GM21515 (cell line): ENCODE data around the gene TMEFF2.
"Not testable (repeated sequence)": the region's sequence is repeated elsewhere in the genome, so short reads cannot be mapped to it uniquely, and the experiment has no call there.

Experiments used
- ATAC-seq: cut with Tn5 transposase; IDR thresholded peaks from one replicate; pipeline ENCODE4 v1.9.1; 2021; ENCODE audit not compliant: unreplicated experiment

The TMEFF2 gene

GRCh38 chr2:192137451-192137850 is 57.3 kb downstream of the TMEFF2 start:
- ATAC-seq, result no peak

DNA sequence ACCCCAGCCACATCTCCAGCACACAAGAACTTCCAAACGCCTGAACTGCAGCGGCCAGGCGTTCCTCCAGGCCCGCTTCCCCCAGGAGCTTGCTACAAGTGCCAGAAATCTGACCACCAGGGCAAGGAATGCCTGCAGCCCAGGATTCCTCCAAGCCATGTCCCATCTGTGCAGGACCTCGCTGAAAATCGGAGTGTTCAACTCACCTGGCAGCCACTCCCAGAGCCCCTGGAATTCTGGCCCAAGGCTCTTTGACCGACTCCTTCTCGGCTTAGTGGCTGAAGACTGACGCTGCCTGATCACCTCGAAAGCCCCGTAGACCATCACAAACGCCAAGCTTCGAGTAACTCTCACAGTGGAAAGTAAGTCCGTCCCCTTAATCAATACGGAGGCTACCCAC is 62.1 kb downstream of the TMEFF2 start:
- ATAC-seq, result not testable (repeated sequence)

DNA sequence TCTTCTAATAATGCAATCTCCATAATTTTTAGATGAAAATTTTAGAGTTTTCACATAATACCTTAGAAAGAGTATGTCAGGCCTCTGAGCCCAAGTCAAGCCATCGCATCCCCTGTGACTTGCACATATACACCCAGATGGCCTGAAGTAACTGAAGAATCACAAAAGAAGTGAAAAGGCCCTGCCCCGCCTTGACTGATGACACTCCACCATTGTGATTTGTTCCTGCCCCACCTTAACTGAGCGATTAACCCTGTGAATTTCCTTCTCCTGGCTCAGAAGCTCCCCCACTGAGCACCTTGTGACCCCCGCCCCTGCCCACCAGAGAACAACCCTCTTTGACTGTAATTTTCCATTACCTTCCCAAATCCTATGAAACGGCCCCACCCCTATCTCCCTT is 64.4 kb downstream of the TMEFF2 start:
- ATAC-seq, result not testable (repeated sequence)

GRCh38 chr2:192128655-192129054 is 66.1 kb downstream of the TMEFF2 start:
- no peak for ATAC-seq

- ATAC-seq, result no peak
These were observed 67.3 kb downstream of the TMEFF2 start for GRCh38 chr2:192127434-192127833.

DNA sequence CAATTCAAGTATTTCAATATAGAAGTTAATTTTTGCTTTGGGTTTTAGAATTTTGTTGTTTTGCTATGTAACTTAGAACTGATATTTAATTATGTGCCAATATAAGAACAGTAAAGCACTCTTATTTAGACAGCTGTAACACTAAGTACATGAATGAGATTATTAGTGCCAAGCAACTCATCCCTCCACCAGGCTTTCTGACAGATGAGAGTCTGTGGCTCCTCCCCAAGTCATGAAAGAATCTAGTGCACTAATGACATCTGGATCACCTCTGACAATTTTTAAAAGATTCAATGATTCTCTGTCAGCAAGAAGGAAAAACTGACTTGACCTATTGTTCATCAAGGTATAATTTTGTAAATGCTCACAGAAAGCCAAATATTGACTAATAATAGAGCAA is 67.8 kb downstream of the TMEFF2 start:
- no peak for ATAC-seq

- no peak for ATAC-seq
These were observed 68.3 kb downstream of the TMEFF2 start for GRCh38 chr2:192126426-192126825.

DNA sequence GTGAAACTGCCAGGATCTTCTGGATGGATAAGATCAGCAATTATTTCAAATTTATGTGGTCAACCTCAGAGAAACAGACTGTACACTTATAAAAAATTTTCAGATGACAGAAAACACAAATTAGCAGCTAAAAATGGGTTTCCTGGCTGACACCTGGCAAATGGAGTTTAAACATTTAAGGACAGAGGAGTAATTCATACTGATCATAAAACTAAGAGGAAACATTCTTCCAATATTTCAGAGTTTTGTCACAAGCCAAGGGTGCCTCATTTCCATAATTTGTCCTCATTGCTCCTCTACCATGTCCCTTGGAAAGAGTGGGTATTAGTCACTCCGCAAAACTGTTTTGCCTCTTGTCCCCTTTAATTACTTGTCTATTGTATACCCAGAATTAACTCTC is 70.2 kb downstream of the TMEFF2 start:
- ATAC-seq, result no peak

- ATAC-seq, result no peak
These were observed 70.9 kb downstream of the TMEFF2 start for GRCh38 chr2:192123847-192124246.

DNA sequence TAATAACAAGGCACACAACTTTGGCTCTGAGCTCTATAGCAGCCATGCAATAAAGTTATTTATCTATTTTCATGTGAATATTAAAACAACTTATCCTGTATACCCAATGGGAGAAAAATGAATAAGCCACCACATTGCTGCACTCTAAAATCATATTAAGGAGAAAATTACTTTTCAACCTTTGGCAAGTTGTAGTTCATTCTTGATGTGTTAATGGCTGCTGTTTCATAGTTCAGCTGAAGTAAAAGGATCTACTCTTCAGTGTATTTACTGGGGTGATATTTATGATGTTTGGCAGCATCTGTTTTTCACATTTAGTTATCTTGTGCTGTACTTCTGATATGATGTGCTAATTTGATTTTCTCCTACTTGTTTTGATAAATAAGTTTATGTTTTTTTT is 71.8 kb downstream of the TMEFF2 start:
- no peak for ATAC-seq

- ATAC-seq, result no peak
These were observed 72.6 kb downstream of the TMEFF2 start for GRCh38 chr2:192122141-192122540.

DNA sequence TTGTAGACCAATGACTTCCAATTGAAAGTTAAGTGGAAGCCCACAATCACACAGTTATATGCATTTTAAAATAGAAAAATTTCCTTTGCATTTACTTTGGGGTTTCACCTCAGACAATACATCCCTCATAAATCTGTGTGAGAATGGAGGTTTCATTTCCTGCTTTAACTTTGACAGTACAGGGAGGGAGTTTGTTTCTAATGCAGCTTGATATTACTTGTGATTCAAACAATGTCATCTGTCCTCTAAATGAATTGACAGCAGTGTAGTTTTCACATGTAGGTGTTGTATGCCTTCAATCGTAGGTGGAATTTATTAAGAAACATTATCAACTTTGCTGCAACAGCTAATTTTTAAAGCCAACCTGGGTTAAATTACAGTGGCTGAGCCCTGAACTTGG is 75.2 kb downstream of the TMEFF2 start:
- ATAC-seq, result no peak

- ATAC-seq, result no peak
These were observed 77.0 kb downstream of the TMEFF2 start for GRCh38 chr2:192117705-192118104.

GRCh38 chr2:192111536-192111935 is 83.2 kb downstream of the TMEFF2 start:
- not testable (repeated sequence) for ATAC-seq

GRCh38 chr2:192099742-192100141 is 95.0 kb downstream of the TMEFF2 start:
- no peak for ATAC-seq

GRCh38 chr2:192098814-192099491 is 95.8 kb downstream of the TMEFF2 start:
- ATAC-seq, result no peak

- no peak for ATAC-seq
These were observed 103.3 kb downstream of the TMEFF2 start for GRCh38 chr2:192091476-192091875.

DNA sequence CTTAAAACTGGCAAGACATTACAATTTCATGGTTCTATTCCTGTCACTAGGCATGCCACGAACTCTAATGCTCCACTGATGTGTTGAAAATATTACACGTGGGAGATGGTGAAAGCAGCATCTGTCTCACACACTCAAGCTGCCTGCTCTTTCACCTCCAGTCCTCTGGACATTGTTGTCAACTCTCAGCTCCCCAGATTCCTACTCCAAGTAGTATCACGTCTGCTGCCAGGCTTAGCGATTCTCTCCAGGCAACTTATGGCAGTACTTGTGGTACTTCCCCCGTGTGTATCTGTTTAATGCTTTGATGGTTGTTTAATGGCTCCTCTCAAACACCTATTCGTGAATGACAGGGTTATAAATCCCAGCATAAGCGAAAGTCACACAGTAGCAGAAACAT is 103.8 kb downstream of the TMEFF2 start:
- ATAC-seq, result no peak

DNA sequence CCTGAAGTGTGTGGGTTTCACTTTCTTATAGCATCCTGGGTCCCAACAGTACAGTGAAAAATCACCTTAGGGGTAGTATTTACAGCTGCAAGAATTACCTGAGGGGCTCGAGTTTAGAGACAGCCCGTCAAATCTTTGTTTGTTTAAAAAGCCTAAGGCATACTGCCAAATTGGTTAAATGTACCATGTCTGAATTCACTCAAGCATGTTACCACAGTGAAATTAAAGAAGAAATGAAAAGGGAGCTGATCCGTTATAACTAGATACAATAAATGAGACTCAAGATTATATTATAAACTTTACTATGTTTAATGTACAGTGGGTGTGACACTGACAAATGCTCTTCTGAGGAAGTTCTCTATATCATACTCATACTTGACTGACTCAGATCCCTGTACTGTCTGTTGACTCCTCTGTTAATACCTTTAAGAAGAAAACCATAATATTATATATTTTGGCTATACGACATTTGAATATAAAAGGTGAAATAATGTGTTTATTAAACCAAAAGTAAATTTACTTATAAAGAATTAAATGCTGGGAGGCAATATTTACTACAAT is 107.3 kb downstream of the TMEFF2 start:
- no peak for ATAC-seq

- ATAC-seq, result no peak
These were observed 112.6 kb downstream of the TMEFF2 start for GRCh38 chr2:192082121-192082520.

DNA sequence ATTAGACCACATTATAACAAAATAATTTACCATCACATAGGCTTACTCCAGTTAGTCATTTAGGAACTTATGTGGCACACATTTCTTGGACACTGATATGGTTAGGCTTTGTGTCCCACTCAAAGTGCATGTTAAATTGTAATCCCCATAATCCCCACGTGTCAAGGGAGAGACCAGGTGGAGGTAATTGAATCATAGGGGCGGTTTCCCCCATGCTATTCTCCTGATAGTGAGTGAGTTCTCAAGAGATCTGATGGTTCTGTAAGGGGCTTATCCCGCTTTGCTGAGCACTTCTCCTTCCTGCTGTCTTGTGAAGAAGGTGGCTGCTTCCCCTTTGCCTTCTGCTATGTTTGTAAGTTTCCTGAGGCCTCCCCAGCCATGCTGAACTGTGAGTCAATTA is 114.6 kb downstream of the TMEFF2 start:
- ATAC-seq, result not testable (repeated sequence)

GRCh38 chr2:192073878-192074277 is 120.9 kb downstream of the TMEFF2 start:
- ATAC-seq, result no peak

- ATAC-seq, result no peak
These were observed 122.0 kb downstream of the TMEFF2 start for GRCh38 chr2:192072778-192073177.
